Erythroblast (primary cell): Measurements from ENCODE around the gene SLC6A15.
A peak's percentile ranks its signal among the peaks of the same experiment; 100 is the strongest.

Experiments
- DNase-seq, 2 experiments: peaks; one replicate each; lab custom pipeline; 2025; lab: John Stamatoyannopoulos, UW
- GATA1 ChIP-seq: IDR thresholded peaks from 2 replicates; pipeline ENCODE4 v1.6.1; 2011; ENCODE audit warnings: low read depth, mild to moderate bottlenecking, control low read depth, low read length, moderate library complexity
- POLR2A ChIP-seq: IDR thresholded peaks from 2 replicates; pipeline ENCODE4 v1.6.1; 2011; ENCODE audit warnings: mild to moderate bottlenecking, low read length

SLC6A15 gene

GRCh38 chr12:84857525-84858208, 54.9 kb downstream of the SLC6A15 start:
- TF ChIP-seq POLR2A (no peak), GATA1 (no peak)
- no peak for DNase-seq

- DNase-seq: no peak
- TF ChIP-seq POLR2A: no peak
- TF ChIP-seq GATA1: no peak
Observed at GRCh38 chr12:84856156-84856900, 56.3 kb downstream of the SLC6A15 start.

- TF ChIP-seq GATA1 (no peak), POLR2A (no peak)
- no peak for DNase-seq
Observed at GRCh38 chr12:84843593-84844144, 68.9 kb downstream of the SLC6A15 start.

- TF ChIP-seq GATA1 (no peak), POLR2A (no peak)
- DNase-seq: peak; percentile 24 to 41
Observed at GRCh38 chr12:84842406-84843013, 70.1 kb downstream of the SLC6A15 start.

- no peak for DNase-seq
- TF ChIP-seq GATA1 (no peak), POLR2A (no peak)
Observed at GRCh38 chr12:84841591-84841990, 71.0 kb downstream of the SLC6A15 start.

GRCh38 chr12:84840356-84840755, 72.2 kb downstream of the SLC6A15 start:
- no peak for DNase-seq
- TF ChIP-seq POLR2A: no peak
- TF ChIP-seq GATA1: no peak

- TF ChIP-seq POLR2A (no peak), GATA1 (no peak)
- DNase-seq: no peak
Observed at GRCh38 chr12:84826925-84827324, 85.7 kb downstream of the SLC6A15 start.

- no peak for TF ChIP-seq POLR2A
- TF ChIP-seq GATA1: no peak
Observed at GRCh38 chr12:84825149-84825548, 87.5 kb downstream of the SLC6A15 start.

GRCh38 chr12:84822525-84822924, 90.1 kb downstream of the SLC6A15 start:
- TF ChIP-seq GATA1: no peak
- no peak for TF ChIP-seq POLR2A
- DNase-seq: no peak

More at GRCh38 chr12:84825149-84825548, 87.5 kb downstream of the SLC6A15 start:
- DNase-seq: no peak

GRCh38 chr12:84816916-84817695, 95.5 kb downstream of the SLC6A15 start:
- no peak for DNase-seq
- TF ChIP-seq GATA1: no peak
- no peak for TF ChIP-seq POLR2A

- no peak for DNase-seq
- no peak for TF ChIP-seq POLR2A
Observed at GRCh38 chr12:84814664-84815245, 97.8 kb downstream of the SLC6A15 start.

- TF ChIP-seq GATA1 (no peak), POLR2A (no peak)
- no peak for DNase-seq
Observed at GRCh38 chr12:84813780-84814663, 98.6 kb downstream of the SLC6A15 start.
